Astrocyte (in vitro differentiated cells and primary cell): ENCODE results near the gene TGFB1. TPM values are rescaled to one million over a fixed set of nuclear protein-coding genes. Genes with fewer than 3 reads are reported as not detected.
A peak's percentile ranks its signal among the peaks of the same experiment; 100 is the strongest.

Source experiments
- DNase-seq: peaks from one replicate; pipeline ENCODE4 v3.0.0-alpha.2; 2010; ENCODE audit warnings: low read depth
- FAIRE-seq: peaks from 2 replicates; lab custom pipeline; 2011; peaks lifted over from hg19 to GRCh38; lab: Jason Lieb, UNC
- H2AFZ ChIP-seq: 2 replicates; pipeline ENCODE4 v1.6.0; 2012; ENCODE audit warnings: low read depth, low read length, inconsistent platforms
- H3K27ac ChIP-seq: 2 replicates; pipeline ENCODE4 v1.5.1; 2011; ENCODE audit warnings: low read depth, low read length, inconsistent platforms
- H3K27me3 ChIP-seq: 2 replicates; pipeline ENCODE4 v1.6.0; 2011; ENCODE audit warnings: low read length, inconsistent platforms; ENCODE audit not compliant: insufficient read depth
- H3K36me3 ChIP-seq: 2 replicates; pipeline ENCODE4 v1.5.1; 2011; ENCODE audit warnings: low read length, inconsistent platforms; ENCODE audit not compliant: insufficient read depth
- H3K4me1 ChIP-seq: 2 replicates; pipeline ENCODE4 v1.5.1; 2011; ENCODE audit warnings: low read length, inconsistent platforms; ENCODE audit not compliant: insufficient read depth
- H3K4me2 ChIP-seq: 2 replicates; pipeline ENCODE4 v1.6.0; 2012; ENCODE audit warnings: low read length, inconsistent platforms
- H3K4me3 ChIP-seq: 2 replicates; pipeline ENCODE4 v1.5.1; 2011; ENCODE audit warnings: low read depth, mild to moderate bottlenecking, low read length, inconsistent platforms; ENCODE audit not compliant: insufficient read depth
- H3K79me2 ChIP-seq: 2 replicates; pipeline ENCODE4 v1.6.0; 2012; ENCODE audit warnings: mild to moderate bottlenecking, low read length, inconsistent platforms; ENCODE audit not compliant: insufficient read depth
- H3K9ac ChIP-seq: 2 replicates; pipeline ENCODE4 v1.6.0; 2012; ENCODE audit warnings: mild to moderate bottlenecking, low read length, inconsistent platforms
- H3K9me3 ChIP-seq: 2 replicates; pipeline ENCODE4 v1.5.1; 2012; ENCODE audit warnings: low read depth, mild to moderate bottlenecking, low read length, inconsistent platforms; ENCODE audit not compliant: insufficient read depth
- H4K20me1 ChIP-seq: 2 replicates; pipeline ENCODE4 v1.6.0; 2012; ENCODE audit warnings: low read length, inconsistent platforms; ENCODE audit not compliant: insufficient read depth
- H3K27ac Mint-ChIP-seq: one replicate; pipeline ENCODE4 v1.8.0; 2021; ENCODE audit warnings: mild to moderate bottlenecking, mixed read lengths; ENCODE audit not compliant: unreplicated experiment
- H3K27me3 Mint-ChIP-seq: one replicate; pipeline ENCODE4 v1.8.0; 2021; ENCODE audit warnings: low read depth, mixed read lengths; ENCODE audit not compliant: unreplicated experiment
- H3K36me3 Mint-ChIP-seq: one replicate; pipeline ENCODE4 v1.8.0; 2021; ENCODE audit warnings: low read depth, mixed read lengths; ENCODE audit not compliant: unreplicated experiment
- H3K4me1 Mint-ChIP-seq: one replicate; pipeline ENCODE4 v1.8.0; 2021; ENCODE audit warnings: low read depth, mixed read lengths; ENCODE audit not compliant: unreplicated experiment
- H3K4me3 Mint-ChIP-seq: one replicate; pipeline ENCODE4 v1.8.0; 2021; ENCODE audit warnings: mild to moderate bottlenecking, moderate library complexity, mixed read lengths; ENCODE audit not compliant: unreplicated experiment
- H3K9me3 Mint-ChIP-seq: one replicate; pipeline ENCODE4 v1.8.0; 2021; ENCODE audit warnings: mild to moderate bottlenecking, mixed read lengths; ENCODE audit not compliant: unreplicated experiment
- EZH2 ChIP-seq: IDR thresholded peaks from 2 replicates; pipeline ENCODE4 v1.6.1; 2012; ENCODE audit warnings: mild to moderate bottlenecking, low read length, inconsistent platforms; ENCODE audit not compliant: insufficient read depth
- total RNA-seq: library from RNA; stranded (reverse); gene quantifications from 2 replicates; pipeline ENCODE4 v1.2.1, GENCODE V29; 2021
- TF ChIP-seq, protein P1 (sequence below): IDR thresholded peaks from 2 replicates; pipeline ENCODE4 v1.5.1; 2011; ENCODE audit warnings: low read depth, mild to moderate bottlenecking, inconsistent platforms, low read length, moderate library complexity; ENCODE audit not compliant: insufficient read depth

Gene TGFB1
- total RNA-seq, 1 donor from 2014 or later: 155 TPM

DNA sequence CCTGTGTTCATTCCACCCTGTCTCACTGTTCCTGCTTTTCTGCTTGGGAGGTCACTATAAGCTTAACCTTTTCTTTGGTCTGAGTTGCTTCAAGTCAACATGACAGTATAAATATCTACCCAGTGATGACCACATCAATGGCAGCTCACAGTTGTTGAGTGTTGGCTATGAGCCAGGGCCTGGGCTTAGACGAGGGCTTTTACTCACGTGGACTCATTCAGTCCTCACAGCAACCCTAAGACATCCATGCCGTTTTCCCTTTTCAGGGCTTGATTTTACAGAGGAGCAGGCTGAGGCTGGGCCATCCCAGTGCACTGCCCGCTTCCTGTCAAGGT is 54.0 kb downstream of the TGFB1 start:
- no peaks in the 10 kb centered on the region for H3K9me3 Mint-ChIP-seq
- DNase-seq (peak; percentile 42), FAIRE-seq (no peak)
- peaks cover 88% of the 10 kb centered on the region for H3K36me3 ChIP-seq
- peak overlapping the region; percentile 1 for H3K4me2 ChIP-seq
- H2AFZ ChIP-seq: no peak overlapping the region
- H3K36me3 Mint-ChIP-seq: peaks cover 49% of the 10 kb centered on the region
- TF ChIP-seq EZH2: no peak
- TF ChIP-seq, protein P1, sequence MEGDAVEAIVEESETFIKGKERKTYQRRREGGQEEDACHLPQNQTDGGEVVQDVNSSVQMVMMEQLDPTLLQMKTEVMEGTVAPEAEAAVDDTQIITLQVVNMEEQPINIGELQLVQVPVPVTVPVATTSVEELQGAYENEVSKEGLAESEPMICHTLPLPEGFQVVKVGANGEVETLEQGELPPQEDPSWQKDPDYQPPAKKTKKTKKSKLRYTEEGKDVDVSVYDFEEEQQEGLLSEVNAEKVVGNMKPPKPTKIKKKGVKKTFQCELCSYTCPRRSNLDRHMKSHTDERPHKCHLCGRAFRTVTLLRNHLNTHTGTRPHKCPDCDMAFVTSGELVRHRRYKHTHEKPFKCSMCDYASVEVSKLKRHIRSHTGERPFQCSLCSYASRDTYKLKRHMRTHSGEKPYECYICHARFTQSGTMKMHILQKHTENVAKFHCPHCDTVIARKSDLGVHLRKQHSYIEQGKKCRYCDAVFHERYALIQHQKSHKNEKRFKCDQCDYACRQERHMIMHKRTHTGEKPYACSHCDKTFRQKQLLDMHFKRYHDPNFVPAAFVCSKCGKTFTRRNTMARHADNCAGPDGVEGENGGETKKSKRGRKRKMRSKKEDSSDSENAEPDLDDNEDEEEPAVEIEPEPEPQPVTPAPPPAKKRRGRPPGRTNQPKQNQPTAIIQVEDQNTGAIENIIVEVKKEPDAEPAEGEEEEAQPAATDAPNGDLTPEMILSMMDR: no peak
- no peaks in the 10 kb centered on the region for H3K27me3 Mint-ChIP-seq
- H3K27ac ChIP-seq: peak overlapping the region; percentile 94
- H3K9me3 ChIP-seq: no peaks in the 10 kb centered on the region
- H3K79me2 ChIP-seq: peaks cover 43% of the 10 kb centered on the region
- peak overlapping the region; percentile 85 for H3K9ac ChIP-seq
- H3K27me3 ChIP-seq: no peaks in the 10 kb centered on the region
- peaks cover 72% of the 10 kb centered on the region for H4K20me1 ChIP-seq
- peak overlapping the region; percentile 34 for H3K4me3 Mint-ChIP-seq
- peaks cover 33% of the 10 kb centered on the region for H3K4me1 ChIP-seq
- peak overlapping the region; percentile 98 for H3K27ac Mint-ChIP-seq
- H3K4me1 Mint-ChIP-seq: peaks cover 30% of the 10 kb centered on the region
- H3K4me3 ChIP-seq: no peak overlapping the region

DNA sequence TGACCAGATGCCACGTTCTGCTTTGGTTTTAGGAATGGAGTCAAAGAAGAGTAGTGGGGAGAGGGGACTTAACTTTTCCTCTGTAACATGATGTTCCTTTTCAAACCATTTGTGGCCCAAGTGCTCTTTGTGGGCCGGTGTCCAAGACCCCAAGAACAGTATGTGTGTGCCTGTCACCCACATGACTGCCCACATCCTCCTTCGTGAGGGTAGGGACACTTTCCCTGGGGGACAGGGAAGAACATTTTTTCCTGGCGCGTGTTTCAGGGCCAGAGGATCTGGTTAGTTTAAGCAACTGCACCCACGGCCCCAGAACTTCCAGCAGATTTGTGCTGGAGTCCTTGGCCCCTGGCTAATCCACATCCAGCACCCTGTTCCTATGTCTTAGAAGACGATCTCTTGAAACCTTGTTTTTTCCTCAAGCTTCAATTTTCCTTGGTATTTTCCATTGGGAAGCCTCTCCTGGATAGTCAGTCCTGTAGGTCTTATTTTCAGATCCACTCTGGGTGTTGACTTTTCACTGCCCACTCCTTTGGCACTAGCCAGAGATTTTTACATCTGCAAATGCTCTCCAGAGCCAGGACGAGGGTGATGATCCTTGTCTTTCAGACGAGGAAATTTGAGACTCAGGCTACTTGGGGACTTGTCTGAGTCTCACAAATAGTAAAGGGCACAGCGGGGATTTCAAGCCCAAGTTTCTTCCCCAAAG is 54.5 kb downstream of the TGFB1 start:
- peak overlapping the region; percentile 59 for H3K4me2 ChIP-seq
- no peaks in the 10 kb centered on the region for H3K27me3 Mint-ChIP-seq
- no peak for TF ChIP-seq EZH2
- TF ChIP-seq, protein P1: no peak
- no peaks in the 10 kb centered on the region for H3K27me3 ChIP-seq
- peaks cover 45% of the 10 kb centered on the region for H3K79me2 ChIP-seq
- no peak overlapping the region for H2AFZ ChIP-seq
- H3K36me3 Mint-ChIP-seq: peaks cover 48% of the 10 kb centered on the region
- H3K27ac Mint-ChIP-seq: peak overlapping the region; percentile 98
- no peak for DNase-seq
- peak overlapping the region; percentile 85 for H3K9ac ChIP-seq
- peaks cover 33% of the 10 kb centered on the region for H3K4me1 ChIP-seq
- H3K27ac ChIP-seq: peak overlapping the region; percentile 94
- H3K9me3 Mint-ChIP-seq: no peaks in the 10 kb centered on the region
- FAIRE-seq: no peak
- no peak overlapping the region for H3K4me3 ChIP-seq
- H4K20me1 ChIP-seq: peaks cover 72% of the 10 kb centered on the region
- peak overlapping the region; percentile 54 for H3K4me3 Mint-ChIP-seq
- H3K36me3 ChIP-seq: peaks cover 89% of the 10 kb centered on the region
- no peaks in the 10 kb centered on the region for H3K9me3 ChIP-seq
- peaks cover 30% of the 10 kb centered on the region for H3K4me1 Mint-ChIP-seq

DNA sequence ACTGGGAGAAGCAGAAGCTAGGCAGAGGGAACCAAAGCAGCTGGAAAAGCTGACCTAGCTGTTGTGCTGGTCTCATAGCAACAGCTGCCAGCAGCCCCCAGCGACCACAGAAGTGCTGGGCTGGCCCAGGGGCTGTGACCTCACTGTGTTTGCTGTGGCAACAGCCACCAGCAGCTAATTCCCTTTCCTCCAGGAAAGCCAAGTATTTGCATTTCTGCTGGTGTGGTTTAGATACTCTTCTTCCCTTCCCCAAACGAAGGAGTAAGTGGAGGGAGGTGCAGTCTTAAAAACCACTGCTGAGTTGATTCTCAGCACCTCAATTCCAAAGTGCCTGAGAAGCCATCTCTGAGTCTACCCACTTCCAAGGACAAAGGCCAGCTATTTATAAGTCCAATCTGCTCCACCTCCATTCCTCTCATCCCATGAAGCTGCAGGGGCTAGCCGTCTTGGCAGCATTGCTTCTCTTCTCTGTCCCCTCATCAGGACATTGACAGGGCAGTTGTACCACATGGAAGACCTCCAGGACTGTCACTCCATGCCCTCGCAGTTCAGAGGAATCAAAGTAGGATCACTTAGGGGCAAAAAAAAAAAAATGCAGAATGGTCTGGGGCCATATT is 55.3 kb downstream of the TGFB1 start:
- Histone ChIP-seq H3K4me2 (peak overlapping the region; percentile 59), H3K79me2 (peaks cover 43% of the 10 kb centered on the region), H3K4me1 (peaks cover 33% of the 10 kb centered on the region), H3K27me3 (no peaks in the 10 kb centered on the region), H3K27ac (peak overlapping the region; percentile 94), H3K9me3 (no peaks in the 10 kb centered on the region), H3K4me3 (no peak overlapping the region), H3K36me3 (peaks cover 88% of the 10 kb centered on the region), H4K20me1 (peaks cover 74% of the 10 kb centered on the region), H2AFZ (no peak overlapping the region), H3K9ac (peak overlapping the region; percentile 85)
- Mint-ChIP-seq H3K27me3 (no peaks in the 10 kb centered on the region), H3K4me1 (peaks cover 30% of the 10 kb centered on the region), H3K27ac (peak overlapping the region; percentile 98), H3K36me3 (peaks cover 49% of the 10 kb centered on the region), H3K9me3 (no peaks in the 10 kb centered on the region), H3K4me3 (peak overlapping the region; percentile 54)
- DNase-seq: peak; percentile 71
- TF ChIP-seq, protein P1: no peak
- no peak for TF ChIP-seq EZH2
- FAIRE-seq: peak; percentile 55
